Measurements from ENCODE around the gene ZNF189.

ZNF189 gene

GRCh38 chr9:101417389-101417788 lies 18.7 kb downstream of the ZNF189 start:
- ATAC-seq (replicated peaks) (no peak), DNase-seq (no peak)
- Mint-ChIP-seq H3K4me3 (no peak overlapping the region), H3K9me3 (peaks cover 23 to 41% of the 10 kb centered on the region in 2 donors), H3K4me1 (ENCODE audit: low read depth in 2 of 2) (no peaks in the 10 kb centered on the region), H3K36me3 (ENCODE audit: insufficient read depth) (no peaks in the 10 kb centered on the region), H3K27ac (no peak overlapping the region), H3K27me3 (no peaks in the 10 kb centered on the region)

- DNase-seq (no peak), ATAC-seq (replicated peaks) (no peak)
- H3K27me3 Mint-ChIP-seq: no peaks in the 10 kb centered on the region
- no peak overlapping the region for H3K27ac Mint-ChIP-seq
- H3K9me3 Mint-ChIP-seq: peaks cover 20 to 35% of the 10 kb centered on the region in 2 donors
- no peaks in the 10 kb centered on the region for H3K36me3 Mint-ChIP-seq (ENCODE audit: insufficient read depth)
- H3K4me3 Mint-ChIP-seq: no peak overlapping the region
- no peaks in the 10 kb centered on the region for H3K4me1 Mint-ChIP-seq (ENCODE audit: low read depth in 2 of 2)
Observed at GRCh38 chr9:101417977-101418376, 19.3 kb downstream of the ZNF189 start.

DNA sequence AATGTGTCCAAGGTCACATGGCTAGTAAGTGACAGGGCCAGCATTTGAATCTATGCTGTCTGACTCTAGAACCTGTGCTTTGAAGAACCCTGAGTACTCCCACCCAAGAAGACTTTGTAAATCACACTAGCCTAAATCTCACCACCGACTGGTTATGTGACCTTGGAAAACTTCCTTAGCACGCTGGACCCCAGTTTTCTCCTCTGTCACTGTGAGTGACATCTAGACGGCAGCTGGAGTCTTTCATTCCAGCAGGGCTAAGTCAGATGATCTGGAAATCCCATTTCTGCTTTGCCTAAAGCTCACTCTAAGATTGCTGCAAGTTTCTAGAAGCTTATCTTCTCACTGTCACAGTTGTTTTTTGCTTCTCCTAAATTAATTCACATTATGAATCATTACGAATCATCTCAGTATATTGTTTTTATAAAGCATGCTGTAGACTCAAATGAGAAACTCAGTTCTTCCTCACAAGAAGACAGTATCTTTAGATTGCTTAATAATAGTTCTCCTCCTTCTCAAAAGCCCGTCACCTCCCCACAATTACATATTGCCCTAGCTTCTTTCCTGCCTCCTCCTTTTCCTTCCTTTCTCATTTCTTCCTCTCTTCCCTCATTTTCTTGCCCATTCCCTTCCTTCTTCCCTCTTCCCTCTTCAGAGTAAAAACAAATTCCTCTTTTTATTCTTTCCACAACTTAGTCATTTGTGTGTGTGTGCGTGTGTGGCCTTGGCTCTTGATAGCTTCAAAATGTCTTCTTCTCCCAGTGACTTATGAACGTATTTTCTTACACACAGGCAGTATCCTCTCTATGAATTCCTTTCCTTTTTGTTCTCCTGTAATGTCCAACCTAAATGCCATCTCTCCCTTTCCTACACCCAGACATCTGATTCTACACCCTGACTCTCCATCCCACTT lies 20.1 kb downstream of the ZNF189 start:
- no peak overlapping the region for H3K27ac Mint-ChIP-seq
- no peaks in the 10 kb centered on the region for H3K36me3 Mint-ChIP-seq (ENCODE audit: insufficient read depth)
- no peaks in the 10 kb centered on the region for H3K4me1 Mint-ChIP-seq (ENCODE audit: low read depth in 2 of 2)
- H3K4me3 Mint-ChIP-seq: no peak overlapping the region
- no peaks in the 10 kb centered on the region for H3K27me3 Mint-ChIP-seq
- ATAC-seq (replicated peaks): no peak
- H3K9me3 Mint-ChIP-seq: peaks cover 24 to 35% of the 10 kb centered on the region in 2 donors
- no peak for DNase-seq

DNA sequence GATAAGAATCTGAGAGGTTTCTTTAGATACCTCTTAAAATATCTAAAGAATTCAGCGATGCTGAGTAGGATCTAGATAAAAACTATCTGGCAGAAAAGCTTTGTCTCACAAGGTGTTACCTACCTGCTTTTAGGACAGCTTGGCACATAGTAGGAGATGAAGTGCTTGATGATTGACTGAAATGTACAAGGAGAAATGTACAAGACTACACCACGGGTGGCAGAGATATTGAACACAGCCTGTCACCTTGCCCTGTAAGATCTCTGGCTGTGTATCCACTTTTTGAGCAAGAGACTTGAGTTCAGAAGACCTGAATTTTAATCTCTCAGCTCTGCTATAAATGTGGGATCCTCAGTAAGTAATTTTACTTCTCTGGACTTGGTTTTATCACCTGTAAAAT lies 21.2 kb downstream of the ZNF189 start:
- Mint-ChIP-seq H3K9me3 (peaks cover 21 to 28% of the 10 kb centered on the region in 2 donors), H3K4me1 (ENCODE audit: low read depth in 2 of 2) (no peaks in the 10 kb centered on the region), H3K36me3 (ENCODE audit: insufficient read depth) (no peaks in the 10 kb centered on the region), H3K27me3 (no peaks in the 10 kb centered on the region), H3K27ac (no peak overlapping the region), H3K4me3 (no peak overlapping the region)
- no peak for DNase-seq
- ATAC-seq (replicated peaks): no peak

- Mint-ChIP-seq H3K4me3 (no peak overlapping the region), H3K27ac (no peak overlapping the region), H3K9me3 (peaks cover 18 to 28% of the 10 kb centered on the region in 2 donors), H3K27me3 (no peaks in the 10 kb centered on the region), H3K4me1 (ENCODE audit: low read depth in 2 of 2) (no peaks in the 10 kb centered on the region), H3K36me3 (ENCODE audit: insufficient read depth) (no peaks in the 10 kb centered on the region)
- ATAC-seq (replicated peaks): no peak
- DNase-seq: no peak
Observed at GRCh38 chr9:101421653-101422065, 23.0 kb downstream of the ZNF189 start.

GRCh38 chr9:101427358-101427757 lies 28.7 kb downstream of the ZNF189 start:
- Mint-ChIP-seq H3K27ac (no peak overlapping the region), H3K36me3 (ENCODE audit: insufficient read depth) (no peaks in the 10 kb centered on the region), H3K4me1 (ENCODE audit: low read depth in 2 of 2) (no peaks in the 10 kb centered on the region), H3K9me3 (peaks cover 8 to 9% of the 10 kb centered on the region in 2 donors), H3K27me3 (peaks cover 13 to 18% of the 10 kb centered on the region in 2 donors), H3K4me3 (no peak overlapping the region)
- DNase-seq (no peak), ATAC-seq (replicated peaks) (no peak)

DNA sequence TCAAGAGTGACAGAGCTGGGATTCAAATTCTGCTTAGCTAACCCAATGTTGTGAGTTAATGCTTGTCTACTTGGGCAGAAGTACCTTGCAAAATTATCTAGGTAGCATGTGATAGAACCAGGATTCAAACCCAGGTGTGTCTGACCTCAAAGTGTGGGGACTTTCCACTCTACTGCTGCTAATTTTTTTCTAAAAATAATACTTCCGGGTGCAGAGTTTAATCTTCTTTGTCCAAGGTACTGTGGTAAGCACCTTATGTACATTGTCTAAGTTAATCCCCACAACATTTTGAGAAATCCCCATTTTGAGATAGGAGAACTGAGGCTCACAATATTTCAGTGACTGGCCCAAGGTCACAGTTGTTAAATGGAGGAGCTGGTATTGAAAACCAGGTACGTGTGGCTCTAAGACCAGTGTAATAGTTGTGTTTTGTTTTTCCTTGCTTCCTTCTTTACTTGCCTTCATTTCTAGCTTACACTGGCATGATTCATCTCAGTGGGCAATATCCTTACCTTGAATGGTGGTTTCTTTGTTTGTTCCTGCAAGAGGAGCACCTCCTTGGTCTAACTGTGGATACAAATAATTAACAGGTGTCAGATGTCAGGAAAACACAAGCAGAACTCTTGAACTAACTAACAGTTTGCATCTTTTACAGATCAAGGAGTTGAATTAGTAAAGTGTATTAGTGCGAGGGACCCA lies 29.5 kb downstream of the ZNF189 start:
- no peaks in the 10 kb centered on the region for H3K36me3 Mint-ChIP-seq (ENCODE audit: insufficient read depth)
- peaks cover 13 to 18% of the 10 kb centered on the region in 2 donors for H3K27me3 Mint-ChIP-seq
- no peak overlapping the region for H3K4me3 Mint-ChIP-seq
- H3K9me3 Mint-ChIP-seq: peaks cover 6 to 8% of the 10 kb centered on the region in 2 donors
- ATAC-seq (replicated peaks) (no peak), DNase-seq (no peak)
- no peaks in the 10 kb centered on the region for H3K4me1 Mint-ChIP-seq (ENCODE audit: low read depth in 2 of 2)
- H3K27ac Mint-ChIP-seq: no peak overlapping the region

- ATAC-seq (replicated peaks): no peak
- Mint-ChIP-seq H3K27ac (no peak overlapping the region), H3K36me3 (ENCODE audit: insufficient read depth) (no peaks in the 10 kb centered on the region), H3K4me3 (no peak overlapping the region), H3K27me3 (peaks cover 13 to 23% of the 10 kb centered on the region in 2 donors), H3K9me3 (peaks cover 0 to 1% of the 10 kb centered on the region in 2 donors), H3K4me1 (ENCODE audit: low read depth in 2 of 2) (no peaks in the 10 kb centered on the region)
- no peak for DNase-seq
Observed at GRCh38 chr9:101428909-101429308, 30.3 kb downstream of the ZNF189 start.

GRCh38 chr9:101429736-101430135 lies 31.1 kb downstream of the ZNF189 start:
- no peaks in the 10 kb centered on the region for H3K36me3 Mint-ChIP-seq (ENCODE audit: insufficient read depth)
- H3K9me3 Mint-ChIP-seq: no peaks in the 10 kb centered on the region
- no peak for ATAC-seq (replicated peaks)
- DNase-seq: no peak
- no peak overlapping the region for H3K4me3 Mint-ChIP-seq
- H3K27ac Mint-ChIP-seq: no peak overlapping the region
- H3K27me3 Mint-ChIP-seq: peaks cover 13 to 25% of the 10 kb centered on the region in 2 donors
- H3K4me1 Mint-ChIP-seq (ENCODE audit: low read depth in 2 of 2): no peaks in the 10 kb centered on the region

DNA sequence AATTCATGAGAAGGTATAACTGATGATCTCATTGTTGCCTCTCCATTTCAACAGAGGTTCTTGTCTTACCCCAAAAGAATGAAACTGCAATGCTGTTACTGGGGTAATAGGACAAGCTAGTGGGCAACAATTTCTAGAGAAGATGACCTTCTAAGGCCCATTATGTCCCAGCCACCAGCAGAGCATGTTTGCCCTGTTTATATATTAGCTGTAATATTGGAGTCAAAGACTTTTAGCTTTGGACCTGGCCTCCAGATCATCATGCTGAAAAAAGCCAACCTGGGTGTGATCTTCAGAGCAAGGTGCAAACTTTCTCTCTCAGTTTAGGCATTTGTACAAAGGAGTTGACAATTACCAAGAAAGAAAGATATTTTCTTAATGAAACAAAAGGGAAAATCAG lies 33.5 kb downstream of the ZNF189 start:
- ATAC-seq (replicated peaks): no peak

DNA sequence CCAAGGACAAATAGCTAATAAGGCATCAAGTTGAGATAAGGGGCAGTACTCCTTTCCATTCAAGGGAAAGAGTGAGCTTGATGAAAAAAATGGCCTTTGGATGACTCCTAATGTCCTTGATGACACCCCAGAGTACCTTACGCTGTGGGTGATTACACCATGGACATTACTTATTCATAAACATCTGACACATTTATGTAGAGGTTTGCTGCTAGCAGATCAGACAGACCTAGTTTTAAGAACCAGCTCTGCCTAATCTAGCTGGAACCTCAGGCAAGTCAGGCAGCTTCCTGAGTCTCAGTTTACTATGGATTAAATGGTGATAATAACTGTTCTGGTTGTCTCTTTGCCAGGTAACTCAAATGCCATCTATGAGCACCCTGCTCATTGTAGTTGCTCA lies 34.1 kb downstream of the ZNF189 start:
- no peak overlapping the region for H3K27ac Mint-ChIP-seq
- no peaks in the 10 kb centered on the region for H3K9me3 Mint-ChIP-seq
- H3K4me3 Mint-ChIP-seq: no peak overlapping the region
- peaks cover 39 to 50% of the 10 kb centered on the region in 2 donors for H3K27me3 Mint-ChIP-seq
- H3K36me3 Mint-ChIP-seq (ENCODE audit: insufficient read depth): no peaks in the 10 kb centered on the region
- H3K4me1 Mint-ChIP-seq (ENCODE audit: low read depth in 2 of 2): no peaks in the 10 kb centered on the region
- ATAC-seq (replicated peaks): no peak
- no peak for DNase-seq

More for the DNA sequence above, 33.5 kb downstream of the ZNF189 start:
- H3K4me1 Mint-ChIP-seq (ENCODE audit: low read depth in 2 of 2): no peaks in the 10 kb centered on the region
- peaks cover 33 to 44% of the 10 kb centered on the region in 2 donors for H3K27me3 Mint-ChIP-seq
- H3K4me3 Mint-ChIP-seq: no peak overlapping the region
- H3K9me3 Mint-ChIP-seq: no peaks in the 10 kb centered on the region
- H3K27ac Mint-ChIP-seq: no peak overlapping the region
- no peak for DNase-seq
- H3K36me3 Mint-ChIP-seq (ENCODE audit: insufficient read depth): no peaks in the 10 kb centered on the region

DNA sequence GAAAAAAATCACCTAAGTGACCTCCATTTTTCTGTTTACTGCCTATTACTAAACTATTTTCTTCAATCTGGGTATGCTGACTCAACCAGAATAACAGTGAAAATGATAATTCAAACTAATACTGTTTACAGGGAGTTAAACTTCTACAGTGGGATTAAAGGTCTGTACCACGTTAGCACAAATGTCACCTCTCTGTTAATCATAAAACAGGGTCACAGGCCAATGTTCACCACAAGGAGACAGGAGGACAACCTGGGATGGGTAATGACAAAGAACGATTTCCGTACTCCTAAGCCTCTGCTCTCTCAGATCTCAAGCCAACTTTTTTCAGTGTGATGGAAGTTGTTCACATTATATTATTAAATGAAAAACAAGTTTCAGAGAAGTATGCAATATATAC lies 34.6 kb downstream of the ZNF189 start:
- no peak for ATAC-seq (replicated peaks)
- no peaks in the 10 kb centered on the region for H3K9me3 Mint-ChIP-seq
- no peaks in the 10 kb centered on the region for H3K4me1 Mint-ChIP-seq (ENCODE audit: low read depth in 2 of 2)
- peaks cover 42 to 54% of the 10 kb centered on the region in 2 donors for H3K27me3 Mint-ChIP-seq
- no peak overlapping the region for H3K4me3 Mint-ChIP-seq
- H3K36me3 Mint-ChIP-seq (ENCODE audit: insufficient read depth): no peaks in the 10 kb centered on the region
- no peak overlapping the region for H3K27ac Mint-ChIP-seq
- no peak for DNase-seq

GRCh38 chr9:101434998-101435397 lies 36.3 kb downstream of the ZNF189 start:
- Mint-ChIP-seq H3K4me3 (no peak overlapping the region), H3K27me3 (peaks cover 41 to 59% of the 10 kb centered on the region in 2 donors), H3K9me3 (no peaks in the 10 kb centered on the region), H3K36me3 (ENCODE audit: insufficient read depth) (no peaks in the 10 kb centered on the region), H3K27ac (no peak overlapping the region), H3K4me1 (ENCODE audit: low read depth in 2 of 2) (no peaks in the 10 kb centered on the region)
- DNase-seq (no peak), ATAC-seq (replicated peaks) (no peak)

GRCh38 chr9:101435601-101436079 lies 37.0 kb downstream of the ZNF189 start, which contains the start of gene ALDOB:
ALDOB (minus strand) TSS chr9:101435774; CDS start chr9:101430887, 4,887 bp downstream.
- Mint-ChIP-seq H3K27ac (no peak within 1 kb of the TSS), H3K9me3 (no peaks in the 10 kb centered on the region), H3K4me1 (ENCODE audit: low read depth in 2 of 2) (no peaks in the 10 kb centered on the region), H3K27me3 (peaks cover 42 to 59% of the 10 kb centered on the region in 2 donors), H3K4me3 (no peak within 1 kb of the TSS), H3K36me3 (ENCODE audit: insufficient read depth) (no peaks in the 10 kb centered on the region)
- DNase-seq: no peak
- no peak for ATAC-seq (replicated peaks)

Data from effector memory CD8-positive, alpha-beta T cell (primary cell).